Stimulated activated CD8-positive, alpha-beta memory T cell treated with anti-CD3 and anti-CD28 coated beads, Interleukin-2, amount 100 ng/mL, for 48 hours (primary cell): ENCODE measurements around the gene IFFO2.

Experiments
- DNase-seq, 2 donors: peaks; one replicate each; pipeline ENCODE4 v3.0.0-alpha.2; 2020; ENCODE audit warnings: low read depth in 2 of 2

IFFO2 gene

DNA sequence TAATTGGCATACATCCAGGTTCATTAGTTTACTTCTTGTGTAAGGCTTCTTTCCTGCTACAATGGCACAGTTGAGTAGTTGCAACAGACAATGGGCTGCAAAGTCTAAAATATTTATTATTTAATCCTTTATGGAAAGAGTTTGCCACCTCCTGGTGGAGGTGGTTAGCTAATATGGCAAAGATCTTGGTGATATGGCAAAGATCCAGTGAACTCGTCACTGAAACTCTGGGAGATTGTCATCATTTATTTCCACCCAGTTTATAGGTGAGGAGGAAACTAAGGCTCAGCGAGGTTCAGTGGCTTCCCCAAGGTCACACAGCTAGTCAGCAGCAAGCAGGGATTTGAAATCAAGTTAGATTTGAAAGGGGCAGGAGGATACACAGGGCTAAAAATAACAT is 16.1 kb upstream of the IFFO2 start:
- DNase-seq = no peak

DNA sequence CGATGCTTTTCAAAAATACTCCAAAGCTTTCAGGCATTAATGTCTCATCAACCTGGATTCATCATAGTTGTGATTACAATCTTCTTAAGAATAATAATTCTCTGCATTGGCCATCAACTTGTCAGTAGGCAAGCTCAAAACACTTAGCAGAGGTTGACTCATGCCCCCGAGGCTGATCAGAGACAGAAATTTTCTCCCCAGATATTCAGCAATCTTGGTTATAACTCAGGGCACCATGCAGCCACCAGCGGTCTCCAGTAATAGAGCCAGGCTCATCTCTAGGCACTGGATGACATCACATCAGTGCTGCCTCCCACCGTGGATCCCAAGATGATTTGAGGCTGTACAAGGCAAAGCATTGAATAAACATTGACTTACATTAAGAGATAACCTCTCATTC is 14.3 kb upstream of the IFFO2 start:
- no peak for DNase-seq

DNA sequence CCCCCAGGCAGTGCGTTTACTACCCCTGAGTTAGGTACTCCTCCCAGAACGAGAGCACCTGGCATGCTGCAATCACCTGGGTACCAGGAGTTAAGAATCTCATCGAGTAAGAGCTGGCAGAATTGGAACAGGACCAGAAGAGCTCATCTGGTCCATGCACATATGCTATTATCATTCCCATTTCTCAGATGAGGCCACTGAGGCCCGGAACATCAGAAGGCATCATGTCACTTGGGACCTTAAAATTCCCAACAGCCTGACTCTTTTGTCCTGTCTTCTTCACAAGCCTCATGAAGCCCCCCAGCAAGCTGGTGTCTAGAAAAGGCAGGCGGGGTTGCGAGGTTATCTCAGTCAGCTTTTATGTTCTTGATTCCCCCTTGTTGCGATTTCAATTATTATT is 13.9 kb upstream of the IFFO2 start:
- no peak for DNase-seq

DNA sequence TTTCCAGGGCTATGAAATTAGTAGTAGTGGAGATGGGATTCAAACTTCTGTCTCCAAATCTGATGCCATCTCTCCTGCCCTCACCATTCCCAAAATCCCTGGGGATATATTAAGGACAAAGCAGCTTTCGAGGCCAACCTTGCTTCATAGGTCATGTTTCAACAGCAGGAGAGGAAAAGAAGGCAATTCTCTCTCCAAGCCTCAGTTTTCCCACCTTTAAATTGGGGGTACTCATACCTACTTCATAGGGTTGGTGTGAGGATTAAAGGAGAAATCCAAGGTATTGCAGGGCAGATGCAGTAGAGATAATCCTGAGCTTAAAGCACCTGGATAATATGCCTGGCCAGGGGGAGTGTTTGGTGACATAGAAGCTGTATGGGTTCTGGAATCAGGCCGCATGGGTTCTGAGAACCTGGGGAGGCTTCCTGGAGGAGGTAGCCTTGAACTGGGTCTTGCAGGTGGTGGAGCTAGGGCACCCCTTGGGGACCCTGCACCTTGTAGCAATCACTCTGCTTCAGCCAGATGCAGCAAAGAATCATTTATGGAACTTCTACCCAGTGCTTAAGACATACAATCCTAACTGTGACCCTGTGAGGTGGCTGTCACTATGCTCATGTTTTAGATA is 10.7 kb upstream of the IFFO2 start:
- DNase-seq = no peak

DNA sequence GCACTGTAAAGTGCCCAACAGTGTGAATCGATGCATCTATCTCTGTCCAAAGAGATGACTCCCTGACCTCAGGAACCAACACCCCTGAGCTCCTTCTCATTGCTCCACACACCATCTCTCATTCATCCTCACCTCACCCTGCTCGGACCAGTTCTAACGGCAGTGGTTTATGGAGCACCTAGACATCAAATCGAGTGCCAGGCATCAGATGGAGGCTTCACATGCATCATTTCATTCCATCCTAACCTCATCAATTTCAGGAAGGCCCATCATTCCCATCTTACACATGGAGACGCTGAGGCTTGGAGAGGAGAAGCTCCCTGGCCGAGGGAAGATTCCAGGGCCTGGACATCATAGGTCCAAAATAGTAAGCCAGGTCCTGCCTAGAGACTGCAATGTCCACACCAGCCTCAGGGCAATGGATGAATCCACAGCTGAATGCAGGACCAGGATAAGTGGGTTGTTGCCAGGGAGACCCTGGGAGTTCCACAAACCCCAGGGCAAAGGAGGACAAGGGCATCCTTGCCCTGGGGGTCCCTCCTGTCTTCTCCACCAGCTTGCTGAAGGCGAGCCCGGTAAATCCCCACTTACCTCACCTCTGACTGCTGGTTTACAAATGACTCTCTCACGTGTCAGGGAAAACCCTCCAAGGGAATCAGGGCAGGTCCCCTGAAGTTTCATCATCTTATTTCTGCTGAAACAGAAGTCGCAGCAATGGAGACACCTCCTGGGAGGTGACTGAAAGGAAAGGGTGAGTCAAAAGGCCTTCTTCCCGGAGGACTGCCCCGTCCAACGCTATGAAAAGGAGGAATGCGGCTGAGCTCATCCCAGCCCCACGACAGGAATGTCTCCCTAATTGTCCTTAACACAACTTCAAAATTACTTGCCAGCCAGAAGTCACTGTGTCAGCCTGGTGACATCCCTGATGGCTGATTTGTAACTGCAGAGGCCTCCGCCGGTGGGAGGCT is 9.0 kb upstream of the IFFO2 start:
- DNase-seq = peak in 1 of 2 donors; percentile 21

DNA sequence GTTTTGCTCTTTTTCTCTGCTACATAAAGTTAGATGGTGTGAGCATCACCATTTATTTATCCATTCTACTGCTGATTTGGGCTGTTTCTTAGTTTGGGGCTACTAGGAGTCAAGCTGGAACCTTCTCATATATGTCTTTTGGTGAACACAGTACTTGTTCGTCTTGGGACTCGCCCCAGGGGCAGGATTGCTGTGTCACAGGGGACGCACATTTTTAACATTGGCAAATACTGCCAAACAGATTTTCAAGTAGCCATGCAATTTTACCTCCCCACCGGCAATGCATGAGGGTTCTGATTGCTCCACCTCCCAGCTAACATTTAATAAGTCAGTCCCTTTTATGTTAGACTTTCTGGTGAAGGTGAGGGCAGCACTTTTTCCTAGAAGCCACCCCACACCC is 7.5 kb upstream of the IFFO2 start:
- DNase-seq = no peak

DNA sequence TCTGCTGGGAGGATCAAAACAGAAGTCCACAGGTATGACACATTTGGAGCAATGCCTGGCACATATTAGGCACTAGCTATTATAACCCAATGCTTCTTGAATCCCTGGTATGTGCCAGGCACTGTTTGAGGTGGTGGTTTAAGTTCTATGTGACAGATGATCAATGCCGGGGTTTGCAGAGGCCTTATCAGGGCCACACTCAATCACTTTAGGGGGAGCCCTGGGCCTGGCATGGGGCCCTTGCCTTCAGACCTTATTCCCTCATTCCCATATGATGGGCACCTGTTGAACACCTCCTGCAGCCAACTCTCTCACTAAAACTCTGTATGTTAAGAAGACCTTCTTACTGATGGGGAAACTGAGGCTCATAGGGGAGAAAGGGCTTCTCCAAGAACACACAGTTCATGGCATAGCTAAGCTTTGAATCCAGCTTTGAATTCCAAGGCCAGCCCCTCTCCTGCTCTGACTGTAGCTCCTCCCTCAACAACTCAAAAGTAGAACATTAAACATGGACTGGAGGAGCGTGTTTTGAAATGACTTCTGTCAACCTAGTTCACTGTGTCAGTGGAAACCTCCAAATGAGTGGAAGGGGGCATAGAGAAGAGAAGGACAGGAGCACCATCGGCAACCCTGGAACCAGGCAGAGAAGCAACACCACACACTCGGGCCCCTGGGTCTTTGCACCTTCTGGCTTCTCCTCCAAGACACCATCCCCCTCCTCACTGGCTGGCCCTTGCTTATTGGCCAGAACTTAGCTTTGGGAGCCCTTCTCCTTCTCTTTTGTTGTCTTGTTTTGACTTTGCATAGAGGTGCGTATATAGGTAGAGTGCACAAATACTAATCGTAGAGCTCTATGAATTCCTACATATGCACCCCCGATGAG is 6.6 kb upstream of the IFFO2 start:
- no peak for DNase-seq

DNA sequence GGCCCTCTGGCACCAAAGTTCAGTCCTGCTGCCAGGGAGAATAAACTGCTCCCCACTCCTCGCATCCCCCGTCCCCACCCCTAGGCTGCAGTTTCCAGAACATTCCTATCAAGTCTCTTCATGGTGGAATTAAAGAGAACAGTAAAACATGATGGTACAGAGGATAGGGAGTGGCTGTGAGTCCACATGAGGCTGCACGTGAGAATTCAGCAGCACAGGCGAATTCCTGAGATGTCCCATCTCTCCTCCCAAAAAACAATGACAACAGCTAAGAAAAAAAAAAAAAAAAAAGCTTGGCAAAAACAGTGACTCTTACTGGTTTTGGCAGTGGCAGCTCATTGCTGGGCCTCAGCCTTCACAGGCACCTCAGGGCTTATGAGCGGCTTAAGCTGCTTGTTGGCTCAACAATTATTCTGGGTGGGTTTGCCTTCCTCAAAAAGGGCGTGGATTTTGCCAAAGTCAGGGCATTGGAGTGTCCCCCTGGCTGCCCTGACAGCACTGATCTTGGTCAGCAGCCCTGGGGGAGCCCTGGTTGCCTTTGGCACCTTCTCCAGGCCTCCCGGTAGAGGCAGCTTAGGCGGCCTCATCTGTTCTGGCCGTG is 5.7 kb upstream of the IFFO2 start:
- no peak for DNase-seq

DNA sequence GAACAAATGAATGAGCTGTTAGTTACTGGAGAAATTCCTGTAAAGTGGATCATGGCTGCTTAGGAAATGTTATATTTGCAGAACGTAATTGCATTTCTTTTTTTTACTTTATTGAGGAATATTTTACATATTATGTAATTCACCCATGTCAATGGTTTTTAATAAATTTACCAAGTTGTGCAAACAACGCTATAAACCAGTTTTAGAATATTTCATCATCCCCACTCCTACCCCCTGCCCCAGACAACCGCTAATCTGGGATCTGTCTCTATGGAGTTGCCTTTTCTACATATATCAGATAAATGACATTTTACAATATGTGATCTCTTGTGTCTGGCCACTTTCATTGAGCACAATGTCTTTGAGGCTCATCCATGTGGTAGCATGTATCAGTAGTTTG is 4.3 kb upstream of the IFFO2 start:
- DNase-seq = no peak

DNA sequence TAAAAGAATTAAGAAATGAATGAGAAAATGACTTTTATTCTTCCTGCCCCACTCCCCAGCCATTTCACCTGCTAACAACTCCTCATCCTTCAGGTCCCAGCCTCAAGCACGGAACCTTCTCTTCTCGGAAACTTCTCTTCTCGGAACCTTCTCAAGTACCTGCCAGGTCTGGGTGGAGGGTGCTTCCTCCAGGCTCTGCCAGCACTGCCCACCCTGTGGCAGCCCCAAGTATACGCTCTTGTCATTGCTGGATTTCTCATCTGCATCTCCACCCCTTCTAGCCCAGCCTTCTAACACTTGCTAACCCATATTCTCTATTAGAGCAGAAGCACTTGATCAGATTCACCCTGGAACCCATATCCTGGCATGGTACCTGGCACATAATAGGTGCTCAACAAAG is 3.9 kb upstream of the IFFO2 start:
- DNase-seq = no peak

DNA sequence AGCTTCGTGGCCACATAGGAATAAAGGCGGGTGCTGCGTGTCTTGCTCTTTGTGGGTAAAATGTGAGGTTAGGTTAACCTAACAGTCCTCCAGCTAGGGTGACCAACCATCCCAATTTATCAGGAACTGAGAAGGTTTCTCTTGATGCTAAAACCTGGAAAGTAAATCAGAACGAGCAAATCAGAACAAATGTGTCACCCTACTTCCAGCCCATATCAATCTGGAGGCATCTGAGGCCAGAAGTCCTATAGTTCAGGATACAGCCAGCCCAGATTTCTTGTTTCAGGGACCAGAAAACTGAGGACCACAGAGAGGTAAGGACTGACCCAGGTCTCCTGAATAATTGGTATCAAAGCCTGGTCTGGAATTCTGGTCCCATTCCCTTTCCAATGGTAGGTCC is 3.1 kb upstream of the IFFO2 start:
- DNase-seq = no peak

DNA sequence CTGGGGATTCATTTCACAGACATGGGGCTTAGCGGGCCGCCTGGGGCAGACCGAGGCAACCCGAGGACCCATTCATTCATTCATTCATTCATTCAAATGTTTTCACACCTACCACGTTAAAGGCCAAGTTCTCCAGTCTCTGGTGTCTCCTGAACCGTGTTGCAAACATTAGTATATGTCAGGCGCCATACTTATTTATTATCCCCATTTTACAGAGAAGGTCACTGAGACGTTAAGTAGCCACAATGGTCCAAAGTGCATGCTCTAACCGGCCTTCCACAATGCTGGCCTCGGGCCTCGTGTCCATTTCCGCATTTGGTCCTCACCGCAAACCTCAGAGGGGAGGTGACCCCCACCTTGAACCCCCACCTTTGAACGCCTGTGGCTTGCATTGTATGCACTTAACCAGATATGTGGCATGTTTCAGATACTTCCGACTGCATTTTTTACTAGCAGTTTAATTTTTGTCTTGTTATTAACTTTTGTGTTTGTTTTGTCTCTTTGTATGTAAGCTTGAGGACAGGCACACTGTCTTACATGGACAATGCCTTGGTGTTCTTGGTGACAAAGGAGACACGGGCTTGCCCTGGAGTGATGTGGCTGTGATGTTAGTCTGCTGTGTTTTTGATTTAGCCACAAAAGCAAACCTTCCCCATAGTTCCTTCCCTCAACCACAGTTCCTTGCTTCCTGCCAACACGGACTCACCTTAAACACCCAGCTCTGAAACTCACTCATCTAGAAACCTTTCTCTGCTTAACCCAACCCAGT is 1.2 kb upstream of the IFFO2 start:
- no peak for DNase-seq

DNA sequence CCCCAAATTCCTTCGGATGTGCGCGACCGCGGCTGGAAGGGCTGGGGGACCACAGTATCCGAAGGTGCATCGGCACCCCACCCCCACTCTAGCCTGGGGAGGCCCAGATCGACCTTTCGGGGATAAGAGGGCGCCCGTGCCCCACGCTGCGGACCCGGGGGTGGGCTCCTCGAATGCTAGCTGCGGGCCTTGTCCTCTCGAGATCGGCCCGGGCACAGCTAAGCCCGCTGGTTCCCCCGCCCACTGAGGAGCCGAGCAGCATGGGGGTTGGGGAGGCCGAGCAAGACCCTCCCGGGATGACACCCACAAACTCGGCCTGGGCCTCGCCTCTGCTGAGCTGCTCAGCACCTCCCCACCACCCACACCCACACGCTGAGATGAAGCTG is 653 bp upstream of the IFFO2 start:
- no peak for DNase-seq

DNA sequence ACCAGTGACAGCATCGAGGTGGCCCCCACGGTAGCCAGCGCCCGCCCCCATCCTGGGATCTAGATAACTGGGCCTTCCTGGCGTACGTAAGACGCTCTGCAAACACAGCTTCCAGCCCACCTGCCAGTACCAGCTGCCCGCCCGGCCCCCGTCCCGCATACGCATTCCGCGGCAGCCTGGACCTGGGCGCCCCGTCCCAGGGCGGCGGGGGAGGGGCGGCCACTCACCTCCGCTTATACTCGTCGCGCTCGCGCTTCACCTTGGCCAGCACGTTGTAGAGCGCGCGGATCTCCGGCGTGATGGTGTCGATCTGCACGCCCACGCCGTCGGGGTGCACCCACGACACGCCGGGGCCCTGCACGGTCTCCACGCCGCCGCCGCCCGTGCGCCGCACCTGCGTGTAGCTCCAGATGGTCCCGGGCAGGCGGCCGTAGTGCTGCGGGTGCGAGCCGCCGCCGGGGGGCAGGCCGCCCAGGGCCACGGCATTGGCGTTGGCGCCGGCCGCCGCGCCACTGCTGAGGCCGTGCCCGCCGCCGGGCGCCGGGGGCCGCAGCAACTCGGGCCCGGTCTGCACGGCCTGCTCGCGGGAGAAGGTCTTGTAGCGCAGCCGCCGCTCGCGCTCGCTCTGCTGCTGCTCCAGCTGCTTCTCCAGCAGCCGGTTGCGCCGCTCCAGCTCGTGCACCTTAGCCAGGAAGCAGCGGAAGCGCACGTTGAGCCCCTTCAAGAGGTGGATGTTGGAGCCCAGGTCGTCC is 859 bp downstream of the IFFO2 start:
- peak; percentile 34 to 40 for DNase-seq

DNA sequence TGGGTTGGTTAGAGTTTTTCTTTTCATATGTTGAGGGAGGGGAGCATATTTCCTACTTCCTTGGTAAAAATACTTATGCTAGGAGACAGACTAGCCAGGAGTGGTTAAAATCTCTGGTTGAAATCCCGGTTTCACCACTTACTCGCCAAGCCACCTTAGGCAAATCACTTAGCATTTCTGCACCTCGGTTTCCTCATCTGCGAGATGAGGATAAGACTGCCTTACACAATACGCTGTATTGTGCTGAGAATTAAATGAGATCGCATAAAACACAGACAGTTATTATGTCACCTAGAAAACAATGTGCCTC is 1.4 kb downstream of the IFFO2 start:
- DNase-seq = no peak

DNA sequence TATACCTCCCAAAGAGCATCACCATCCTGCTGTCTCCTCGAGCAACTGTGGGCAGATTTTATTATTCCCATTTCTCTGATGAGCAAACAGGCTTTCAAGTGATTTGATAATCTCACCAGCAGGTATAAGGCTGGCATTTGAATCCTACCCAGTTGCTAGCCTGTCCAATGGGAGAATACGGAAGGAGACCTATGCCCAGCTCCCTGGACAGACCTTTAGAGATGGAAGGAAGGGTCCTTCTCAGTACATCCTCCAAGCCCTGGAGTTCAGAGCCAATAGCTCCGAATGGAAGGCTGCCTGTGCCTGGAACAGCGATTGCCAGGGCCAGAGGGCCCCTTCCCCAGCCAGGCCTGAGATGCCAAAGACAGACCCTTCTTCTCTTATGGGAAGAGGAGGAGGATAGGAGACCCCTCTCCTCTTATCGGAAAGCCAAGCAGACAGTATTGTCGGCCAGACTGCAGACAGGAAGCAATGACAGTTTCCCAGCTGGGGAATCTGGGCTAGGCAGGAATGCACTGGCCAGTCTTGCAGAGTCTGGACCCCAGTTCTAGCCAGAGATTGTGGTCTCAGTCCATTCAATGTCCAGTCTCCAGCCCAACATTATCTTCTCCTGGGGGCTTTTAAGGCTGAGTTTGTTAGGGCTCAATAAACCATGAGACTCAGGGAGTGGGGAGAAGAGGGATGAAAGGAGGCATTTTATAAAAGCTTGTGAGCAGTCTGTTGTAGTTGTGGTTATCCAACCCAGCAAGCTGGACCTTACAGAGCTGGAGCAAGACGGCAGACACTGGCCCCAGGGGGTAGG is 2.0 kb downstream of the IFFO2 start:
- DNase-seq = no peak

DNA sequence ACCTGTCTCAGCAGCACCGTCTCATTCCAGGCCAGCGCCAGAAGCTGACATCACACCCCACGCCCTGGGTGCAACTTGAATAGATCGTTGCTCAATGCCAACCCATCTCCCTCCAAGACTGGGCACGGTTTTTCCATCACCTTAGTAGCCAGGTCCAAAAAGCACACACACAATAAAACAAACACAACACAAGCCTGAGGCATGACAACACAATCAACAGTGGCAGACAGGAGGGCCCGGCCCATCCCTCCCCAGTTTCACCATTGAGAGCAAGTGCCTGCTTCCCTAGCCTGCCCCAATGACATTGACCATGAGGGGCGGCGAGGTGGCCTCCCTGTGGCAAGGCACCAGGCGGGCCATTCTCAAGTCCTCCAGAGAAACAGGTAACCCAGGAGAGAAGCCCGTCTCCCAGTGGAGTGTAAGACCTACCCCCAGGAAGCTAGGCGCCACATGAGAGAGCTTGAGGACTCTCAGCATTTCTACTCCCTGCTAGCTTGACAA is 2.7 kb downstream of the IFFO2 start:
- no peak for DNase-seq

DNA sequence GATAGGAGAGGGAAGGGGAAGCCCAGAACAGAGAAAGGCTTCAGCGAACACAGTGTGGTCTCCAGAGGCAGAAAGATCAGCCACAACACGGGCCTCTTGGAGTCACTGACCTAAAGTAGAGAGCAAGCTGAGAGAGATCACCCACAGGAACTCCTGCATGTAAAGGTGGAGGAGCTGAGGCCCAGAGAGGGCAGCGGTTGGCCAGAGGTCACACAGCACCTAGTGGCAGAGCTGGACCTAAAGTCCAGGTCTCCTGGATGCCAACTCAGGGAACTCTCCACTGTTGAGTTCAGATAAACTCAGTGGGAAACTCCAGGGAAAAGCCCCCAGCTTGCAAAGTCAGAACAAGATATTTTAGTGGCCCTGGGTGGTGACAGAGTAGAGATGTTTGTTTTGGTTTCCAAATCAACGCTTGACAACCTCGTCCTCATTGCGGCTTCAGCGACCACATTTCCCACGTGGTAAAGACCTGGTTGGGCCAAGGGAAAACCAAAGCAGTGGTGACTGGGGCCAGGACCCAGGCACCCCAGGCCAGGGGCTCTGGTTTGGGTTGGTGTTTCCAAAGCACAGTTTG is 4.6 kb downstream of the IFFO2 start:
- peak; percentile 75 to 84 for DNase-seq

DNA sequence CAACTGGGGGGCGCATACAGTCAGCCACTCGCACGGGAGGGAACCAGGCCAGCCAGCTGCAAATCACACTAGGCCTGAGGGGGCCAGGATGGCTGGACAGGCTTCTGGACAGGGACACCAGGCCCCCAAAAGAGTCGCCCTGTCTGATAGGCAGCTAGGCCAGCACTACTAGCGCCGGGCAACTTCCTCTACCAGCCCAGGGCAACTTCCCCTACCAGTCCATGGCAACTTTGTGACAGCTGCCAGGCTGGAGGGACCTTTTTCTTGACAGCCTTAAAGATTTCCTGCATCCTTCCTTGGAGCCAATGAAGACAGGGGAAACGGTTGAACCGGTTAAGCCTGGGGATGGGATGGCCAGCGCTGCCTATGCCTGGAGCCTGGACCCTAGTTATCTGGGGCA is 5.1 kb downstream of the IFFO2 start:
- DNase-seq = no peak
